Ovary (tissue), 3 donors: ENCODE data around the gene LITAF.

ENCODE experiments used
- CTCF ChIP-seq, 3 donors: fragments of 450-650 bp in 2 of 3; fragments of 200-600 bp in 1 of 3; IDR thresholded peaks; one replicate each; pipeline versions ENCODE4 v1.5.1 to v1.8.0; 2016 to 2022; ENCODE audit warnings: antibody characterized with exemption in 3 of 3, mild to moderate bottlenecking in 1 of 3
- EP300 ChIP-seq: sonication (generic); formaldehyde crosslinking; IDR thresholded peaks from one replicate; pipeline ENCODE4 v1.6.1; 2017; ENCODE audit warnings: antibody characterized with exemption
- donor health status: DM: no; HTN: no; CAD: no.

GRCh38 chr16:11599579-11599978 is 12.9 kb upstream of the LITAF start:
- TF ChIP-seq EP300 (no peak), CTCF (IDR thresholded peaks at IDR 0.05) (no peak)
